HCT116 (cell line): Measurements from ENCODE around the gene SP140L. TPM values are rescaled to one million over a fixed set of nuclear protein-coding genes. Genes with fewer than 3 reads are reported as not detected.

Source experiments
- ATAC-seq: fragments of 200-7000 bp; cut with Tn5 transposase; 2 replicates; pipeline ENCODE4 v1.9.1; 2020; ENCODE audit warnings: mild to moderate bottlenecking, moderate library complexity
- BruUV-seq: library from RNA; stranded (reverse); fragments of 400-500 nt; replicated peaks from 2 replicates; lab custom pipeline; 2021; lab: Mats Ljungman, UMichigan
- CTCF ChIA-PET: fragments of 300-600 bp; sonication (Branson Sonifier 250); formaldehyde crosslinking; loops from one replicate; lab custom pipeline; 2021; ENCODE audit warnings: antibody characterized with exemption; lab: Charles Lee
- POLR2A ChIA-PET: fragments of 300-600, 350-600 bp; sonication (Branson Sonifier 250); formaldehyde crosslinking; loops from one replicate; lab custom pipeline; 2021; ENCODE audit warnings: antibody characterized with exemption; lab: Charles Lee
- RAD21 ChIA-PET, 2 experiments: fragments of 300-600 bp; sonication (Branson Sonifier 250); formaldehyde crosslinking; loops; one replicate each; lab custom pipeline; 2023; ENCODE audit warnings: low total read pairs in 2 of 2; ENCODE audit not compliant: uncharacterized antibody in 2 of 2, unreplicated experiment in 2 of 2, low non-redundant PET in 1 of 2; lab: Charles Lee
- DNase-seq: peaks from one replicate; pipeline ENCODE4 v3.0.0-alpha.2; 2010; ENCODE audit warnings: low read depth, low spot score
- H2AFZ ChIP-seq: fragments of 200-600 bp; shearing (Covaris generic), sonication (generic); 2 replicates; pipeline ENCODE4 v1.6.1; 2017; ENCODE audit warnings: low read depth, mixed run types, mixed read lengths, antibody characterized with exemption, low read length; ENCODE audit not compliant: poor library complexity, severe bottlenecking
- H3K27ac ChIP-seq: 2 replicates; pipeline ENCODE4 v1.5.1; 2012; ENCODE audit warnings: low read depth, low read length
- H3K27me3 ChIP-seq: fragments of 200-600 bp; sonication (generic); 2 replicates; pipeline ENCODE4 v1.6.1; 2016; ENCODE audit warnings: mixed run types, low read length, mixed read lengths; ENCODE audit not compliant: insufficient read depth
- H3K36me3 ChIP-seq, 2 experiments: fragments of 200-500 bp in 1 of 2; fragments of 200-600 bp in 1 of 2; sonication (Bioruptor generic) in 1 of 2; sonication (generic) in 1 of 2; 2 replicates each; pipeline versions ENCODE4 v1.5.1 to v1.6.1; 2014 to 2016; ENCODE audit warnings: low read length in 2 of 2, inconsistent platforms in 1 of 2, mixed read lengths in 1 of 2, mixed run types in 1 of 2; ENCODE audit not compliant: insufficient read depth in 2 of 2, control insufficient read depth in 1 of 2
- H3K4me1 ChIP-seq, 2 experiments: fragments of 200-600 bp in 1 of 2; sonication (generic) in 1 of 2; 2 replicates each; pipeline versions ENCODE4 v1.5.1 to v1.6.1; 2012 to 2017; ENCODE audit warnings: low read length in 2 of 2, inconsistent platforms in 1 of 2, mild to moderate bottlenecking in 1 of 2, mixed read lengths in 1 of 2, mixed run types in 1 of 2, moderate library complexity in 1 of 2; ENCODE audit not compliant: insufficient read depth in 2 of 2, control insufficient read depth in 1 of 2
- H3K4me2 ChIP-seq: fragments of 200-600 bp; sonication (generic); 2 replicates; pipeline ENCODE4 v1.6.1; 2017; ENCODE audit warnings: mixed run types, low read length, mixed read lengths
- H3K4me3 ChIP-seq, 2 experiments: fragments of 200-600 bp in 1 of 2; sonication (generic) in 1 of 2; replicated peaks in 1 of 2; 2 replicates each; pipeline ENCODE4 v1.5.1; 2011 to 2016; ENCODE audit warnings: low read length in 2 of 2, control low read depth in 1 of 2, low read depth in 1 of 2, mild to moderate bottlenecking in 1 of 2, mixed read lengths in 1 of 2, mixed run types in 1 of 2
- H3K79me2 ChIP-seq: fragments of 200-600 bp; sonication (generic); 2 replicates; pipeline ENCODE4 v1.6.1; 2017; ENCODE audit warnings: mild to moderate bottlenecking, mixed run types, low read length, moderate library complexity, mixed read lengths; ENCODE audit not compliant: insufficient read depth
- H3K9ac ChIP-seq: fragments of 200-600 bp; sonication (generic); 2 replicates; pipeline ENCODE4 v1.6.1; 2016; ENCODE audit warnings: low read length, mixed read lengths
- H3K9me2 ChIP-seq: fragments of 200-600 bp; sonication (generic), shearing (Covaris generic); 2 replicates; pipeline ENCODE4 v1.6.1; 2017; ENCODE audit warnings: mixed run types, mild to moderate bottlenecking, moderate library complexity; ENCODE audit not compliant: insufficient read depth
- H3K9me3 ChIP-seq, 2 experiments: fragments of 200-500 bp in 1 of 2; fragments of 200-600 bp in 1 of 2; sonication (Bioruptor generic) in 1 of 2; sonication (generic) in 1 of 2; 2 replicates each; pipeline ENCODE4 v1.6.1; 2014 to 2017; ENCODE audit warnings: low read length in 2 of 2, mixed read lengths in 2 of 2, inconsistent platforms in 1 of 2, low read depth in 1 of 2, mild to moderate bottlenecking in 1 of 2, mixed run types in 1 of 2, moderate library complexity in 1 of 2; ENCODE audit not compliant: control insufficient read depth in 1 of 2, insufficient read depth in 1 of 2
- H4K20me1 ChIP-seq: fragments of 200-600 bp; sonication (generic), shearing (Covaris generic); 2 replicates; pipeline ENCODE4 v1.6.1; 2017; ENCODE audit warnings: mixed run types, mild to moderate bottlenecking, moderate library complexity; ENCODE audit not compliant: insufficient read depth
- CBX3 ChIP-seq: IDR thresholded peaks from 2 replicates; pipeline ENCODE4 v1.6.1; 2012; ENCODE audit warnings: low read depth
- ELF1 ChIP-seq: IDR thresholded peaks from 2 replicates; pipeline ENCODE4 v1.6.1; 2012; ENCODE audit warnings: low read depth, borderline replicate concordance
- EZH2 ChIP-seq: fragments of 200-600 bp; sonication (generic); IDR thresholded peaks from 2 replicates; pipeline ENCODE4 v1.6.1; 2017; ENCODE audit warnings: antibody characterized with exemption, mixed run types
- EZH2phosphoT487 ChIP-seq: fragments of 200-600 bp; IDR thresholded peaks from 2 replicates; pipeline ENCODE4 v1.6.1; 2018; ENCODE audit warnings: antibody characterized with exemption, borderline replicate concordance
- FOSL1 ChIP-seq: IDR thresholded peaks from 2 replicates; pipeline ENCODE4 v1.6.1; 2012; ENCODE audit warnings: low read depth
- POLR2A ChIP-seq: IDR thresholded peaks from 2 replicates; pipeline ENCODE4 v1.7.0; 2011; ENCODE audit warnings: borderline replicate concordance; ENCODE audit not compliant: insufficient read depth, insufficient read length; ENCODE audit errors: extremely low read depth
- RAD21 ChIP-seq: IDR thresholded peaks from 2 replicates; pipeline ENCODE4 v1.6.1; 2012; ENCODE audit warnings: low read depth, mild to moderate bottlenecking
- TCF7L2 ChIP-seq: IDR thresholded peaks from 2 replicates; pipeline ENCODE4 v1.7.0; 2011; ENCODE audit warnings: borderline replicate concordance, inconsistent platforms; ENCODE audit not compliant: insufficient read depth, insufficient read length; ENCODE audit errors: extremely low read depth
- intact Hi-C: fragments of 100-400 bp; cut with micrococcal nuclease; formaldehyde crosslinking; loops from 2 replicates; pipeline ENCODE4 v1.10.0; 2022
- total RNA-seq: library from RNA; stranded (reverse); gene quantifications from one replicate; pipeline ENCODE4 v1.2.1, GENCODE V29; 2021; ENCODE audit not compliant: unreplicated experiment
- TF ChIP-seq, protein P1 (sequence below), 3 experiments: fragments of 200-600 bp in 1 of 3; sonication (generic) in 1 of 3; IDR thresholded peaks in 2 of 3; conservative IDR thresholded peaks in 1 of 3; 2 replicates each; pipeline ENCODE4 v1.5.1; 2012 to 2017; ENCODE audit warnings: low read depth in 2 of 3, low read length in 2 of 3, antibody characterized with exemption in 1 of 3, borderline replicate concordance in 1 of 3, control low read depth in 1 of 3, mild to moderate bottlenecking in 1 of 3, mixed read lengths in 1 of 3, mixed run types in 1 of 3, moderate library complexity in 1 of 3; ENCODE audit not compliant: insufficient read depth in 1 of 3
- TF ChIP-seq, protein P2 (sequence below): IDR thresholded peaks from 2 replicates; pipeline ENCODE4 v1.6.1; 2012
- TF ChIP-seq, protein P3 (sequence below): IDR thresholded peaks from 2 replicates; pipeline ENCODE4 v1.6.1; 2012

SP140L gene
- total RNA-seq, 1 experiment from 2014 or later, result 28.9 TPM

DNA sequence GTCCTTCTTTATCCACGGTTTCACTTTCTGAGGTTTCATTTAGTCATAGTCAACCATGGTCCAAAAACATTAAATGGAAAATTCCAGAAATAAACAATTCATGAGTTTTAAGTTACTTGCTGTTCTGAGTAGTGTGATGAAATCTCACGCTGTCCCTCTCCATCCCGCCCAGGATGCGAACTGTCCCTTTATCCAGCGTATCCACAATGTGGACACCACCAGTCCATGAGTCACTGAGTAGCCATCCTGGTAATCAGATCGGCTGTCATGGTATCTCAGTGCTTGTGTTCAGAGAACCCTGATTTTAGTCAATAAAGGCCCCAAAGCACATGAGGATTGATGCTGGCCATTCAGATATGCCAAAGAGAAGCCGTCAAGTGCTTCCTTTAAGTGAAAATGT lies 3.7 kb downstream of the SP140L start:
- Histone ChIP-seq H3K4me1 (peaks cover 3 to 21% of the 10 kb centered on the region in 2 experiments; a peak in 3 of 4 replicates), H3K4me2 (no peak overlapping the region), H3K9me2 (no peaks in the 10 kb centered on the region), H3K36me3 (no peaks in the 10 kb centered on the region), H3K27ac (no peak overlapping the region), H4K20me1 (no peaks in the 10 kb centered on the region), H3K4me3 (no peak overlapping the region), H2AFZ (no peak overlapping the region), H3K9me3 (no peaks in the 10 kb centered on the region), H3K9ac (no peak overlapping the region), H3K27me3 (no peaks in the 10 kb centered on the region), H3K79me2 (peaks cover 26% of the 10 kb centered on the region)
- ATAC-seq (no peak), DNase-seq (no peak)
- no TSS peak for BruUV-seq
- TF ChIP-seq, protein P1, sequence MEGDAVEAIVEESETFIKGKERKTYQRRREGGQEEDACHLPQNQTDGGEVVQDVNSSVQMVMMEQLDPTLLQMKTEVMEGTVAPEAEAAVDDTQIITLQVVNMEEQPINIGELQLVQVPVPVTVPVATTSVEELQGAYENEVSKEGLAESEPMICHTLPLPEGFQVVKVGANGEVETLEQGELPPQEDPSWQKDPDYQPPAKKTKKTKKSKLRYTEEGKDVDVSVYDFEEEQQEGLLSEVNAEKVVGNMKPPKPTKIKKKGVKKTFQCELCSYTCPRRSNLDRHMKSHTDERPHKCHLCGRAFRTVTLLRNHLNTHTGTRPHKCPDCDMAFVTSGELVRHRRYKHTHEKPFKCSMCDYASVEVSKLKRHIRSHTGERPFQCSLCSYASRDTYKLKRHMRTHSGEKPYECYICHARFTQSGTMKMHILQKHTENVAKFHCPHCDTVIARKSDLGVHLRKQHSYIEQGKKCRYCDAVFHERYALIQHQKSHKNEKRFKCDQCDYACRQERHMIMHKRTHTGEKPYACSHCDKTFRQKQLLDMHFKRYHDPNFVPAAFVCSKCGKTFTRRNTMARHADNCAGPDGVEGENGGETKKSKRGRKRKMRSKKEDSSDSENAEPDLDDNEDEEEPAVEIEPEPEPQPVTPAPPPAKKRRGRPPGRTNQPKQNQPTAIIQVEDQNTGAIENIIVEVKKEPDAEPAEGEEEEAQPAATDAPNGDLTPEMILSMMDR (IDR thresholded peaks at IDR 0.05 in 2 of 3, conservative IDR thresholded peaks at IDR 0.05 in 1 of 3; ENCODE audit: borderline replicate concordance in 1 of 3, insufficient read depth in 1 of 3, low read depth in 2 of 3, low read length in 2 of 3), result no peak
- TF ChIP-seq RAD21, result no peak
- ChIA-PET CTCF (no interaction called here), POLR2A (no interaction called here), RAD21 (no interaction called here)
- intact Hi-C loops, result loop anchor here (10.0 kb wide), 1 partner anchor 464 kb away; no protein-coding TSS in a partner anchor

DNA sequence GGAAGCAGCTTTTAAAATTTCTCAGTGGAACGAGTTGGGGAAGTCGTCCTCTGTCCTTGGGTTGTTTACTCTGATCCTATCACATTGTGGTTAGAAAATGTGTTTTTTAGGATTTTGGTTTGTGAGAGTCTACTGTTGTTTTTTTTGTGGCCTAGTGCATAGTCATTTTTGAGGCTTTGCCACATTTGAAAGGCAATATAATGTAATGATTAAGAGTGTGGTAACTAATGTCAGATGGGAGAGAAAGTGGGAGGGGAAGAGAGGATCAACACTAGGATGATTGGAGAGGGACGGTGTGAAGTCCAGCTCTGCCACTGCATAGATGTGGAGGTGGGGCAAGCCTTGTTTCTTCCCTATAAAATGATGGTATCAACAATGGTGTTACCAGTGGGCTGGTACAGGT lies 8.5 kb downstream of the SP140L start:
- H3K27me3 ChIP-seq, result no peaks in the 10 kb centered on the region
- no peaks in the 10 kb centered on the region for H3K9me2 ChIP-seq
- H3K27ac ChIP-seq, result no peak overlapping the region
- H3K4me1 ChIP-seq, result no peaks in the 10 kb centered on the region
- H3K9ac ChIP-seq, result no peak overlapping the region
- peaks cover 5% of the 10 kb centered on the region; the same call in 1 of the 2 replicates for H3K79me2 ChIP-seq
- H3K4me3 ChIP-seq, result no peak overlapping the region
- RAD21 ChIA-PET, result no interaction called here
- TF ChIP-seq TCF7L2, result no peak
- TF ChIP-seq CBX3, result no peak
- TF ChIP-seq POLR2A, result no peak
- TF ChIP-seq ELF1, result no peak
- TF ChIP-seq, protein P2, sequence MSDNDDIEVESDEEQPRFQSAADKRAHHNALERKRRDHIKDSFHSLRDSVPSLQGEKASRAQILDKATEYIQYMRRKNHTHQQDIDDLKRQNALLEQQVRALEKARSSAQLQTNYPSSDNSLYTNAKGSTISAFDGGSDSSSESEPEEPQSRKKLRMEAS, result no peak
- no peak for TF ChIP-seq EZH2phosphoT487
- TF ChIP-seq, protein P3, sequence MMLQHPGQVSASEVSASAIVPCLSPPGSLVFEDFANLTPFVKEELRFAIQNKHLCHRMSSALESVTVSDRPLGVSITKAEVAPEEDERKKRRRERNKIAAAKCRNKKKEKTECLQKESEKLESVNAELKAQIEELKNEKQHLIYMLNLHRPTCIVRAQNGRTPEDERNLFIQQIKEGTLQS, result no peak
- no peak for TF ChIP-seq FOSL1
- TF ChIP-seq EZH2, result no peak
- POLR2A ChIA-PET, result interaction anchor here (1.4 kb wide), 1 partner anchor 9 kb away, joined by 4 read pairs; the partner anchor contains the start of gene SP140L
- no TSS peak for BruUV-seq
- H3K9me3 ChIP-seq, result no peaks in the 10 kb centered on the region
- intact Hi-C loops, result loop anchor here (10.0 kb wide), 1 partner anchor 459 kb away; no protein-coding TSS in a partner anchor
- no peaks in the 10 kb centered on the region for H4K20me1 ChIP-seq
- CTCF ChIA-PET, result no interaction called here
- 0 out of 4 replicates have a peak, but pooled peaks cover 0 to 6% of the 10 kb centered on the region in 2 experiments for H3K36me3 ChIP-seq
- no peak overlapping the region for H2AFZ ChIP-seq
- no peak for ATAC-seq
- no peak for DNase-seq
- H3K4me2 ChIP-seq, result no peak overlapping the region
